ENCODE measurements around the gene C11orf91. TPM values are rescaled to one million over a fixed set of nuclear protein-coding genes. Genes with fewer than 3 reads are reported as not detected.

C11orf91 gene
- total and polyA plus RNA-seq, 5 experiments from 2014 or later: 0.47 TPM; not detected in 4

Other genes with a start within 250 kb of the C11orf91 start
- gene CD59, start 35.6 kb upstream of the C11orf91 start, total RNA-seq: 10 to 100 TPM; 59.0 to 66.8 TPM
- gene CD59, start 35.6 kb upstream of the C11orf91 start, polyA plus RNA-seq: 10 to 100 TPM; 36.2 to 53.7 (median 47.5) TPM
- 10 to 100 TPM; 49.4 to 52.1 TPM for gene FBXO3, start 73.7 kb upstream of the C11orf91 start, total RNA-seq
- 10 to 100 TPM; 23.6 to 25.5 (median 25.2) TPM for gene FBXO3, start 73.7 kb upstream of the C11orf91 start, polyA plus RNA-seq
- under 1 TPM; 0.47 to 0.99 TPM for gene LMO2, start 191.2 kb upstream of the C11orf91 start, total RNA-seq
- not detected for gene LMO2, start 191.2 kb upstream of the C11orf91 start, polyA plus RNA-seq

All from naive thymus-derived CD8-positive, alpha-beta T cell (primary cell).